H9 (cell line): ENCODE data around the gene ASIC4. TPM values are rescaled to one million over a fixed set of nuclear protein-coding genes. Genes with fewer than 3 reads are reported as not detected.

Experiments
- DNase-seq: peaks from one replicate; pipeline ENCODE4 v3.0.0-alpha.2; 2017
- H2AFZ ChIP-seq: one replicate; pipeline ENCODE4 v1.6.1; 2013; ENCODE audit warnings: mild to moderate bottlenecking, low read length, control low read depth, moderate library complexity
- H2AK5ac ChIP-seq: 2 replicates; pipeline ENCODE4 v1.6.1; 2013; ENCODE audit warnings: low read length, control low read depth, mixed read lengths; ENCODE audit not compliant: insufficient read length
- H2BK120ac ChIP-seq: one replicate; pipeline ENCODE4 v1.6.1; 2013; ENCODE audit warnings: low read depth, mild to moderate bottlenecking, low read length, control low read depth, inconsistent platforms; ENCODE audit not compliant: poor library complexity, severe bottlenecking
- H2BK12ac ChIP-seq: 2 replicates; pipeline ENCODE4 v1.6.1; 2013; ENCODE audit warnings: low read length, control low read depth, mixed read lengths, low read depth; ENCODE audit not compliant: insufficient read length
- H2BK15ac ChIP-seq: 2 replicates; pipeline ENCODE4 v1.6.1; 2013; ENCODE audit warnings: low read depth, low read length, control low read depth
- H2BK20ac ChIP-seq: one replicate; pipeline ENCODE4 v1.6.1; 2013; ENCODE audit warnings: low read depth, mild to moderate bottlenecking, low read length, control low read depth, inconsistent platforms; ENCODE audit not compliant: poor library complexity, severe bottlenecking
- H2BK5ac ChIP-seq: 2 replicates; pipeline ENCODE4 v1.6.1; 2013; ENCODE audit warnings: low read length, control low read depth, mixed read lengths; ENCODE audit not compliant: insufficient read length
- H3K14ac ChIP-seq: 2 replicates; pipeline ENCODE4 v1.6.1; 2013; ENCODE audit warnings: low read length, control low read depth; ENCODE audit not compliant: insufficient read depth
- H3K18ac ChIP-seq: 2 replicates; pipeline ENCODE4 v1.6.1; 2013; ENCODE audit warnings: low read depth, mild to moderate bottlenecking, mixed read lengths, low read length, control low read depth; ENCODE audit not compliant: insufficient read length
- H3K23ac ChIP-seq: 2 replicates; pipeline ENCODE4 v1.6.1; 2013; ENCODE audit warnings: low read length, control low read depth, mixed read lengths, low read depth; ENCODE audit not compliant: insufficient read length
- H3K23me2 ChIP-seq: 2 replicates; pipeline ENCODE4 v1.6.1; 2013; ENCODE audit warnings: low read depth, mild to moderate bottlenecking, mixed read lengths, low read length, control low read depth; ENCODE audit not compliant: insufficient read length, poor library complexity, severe bottlenecking
- H3K27ac ChIP-seq: 2 replicates; pipeline ENCODE4 v1.5.1; 2013; ENCODE audit warnings: low read length, control low read depth, mixed read lengths, low read depth; ENCODE audit not compliant: insufficient read length
- H3K27me3 ChIP-seq: 2 replicates; pipeline ENCODE4 v1.6.1; 2013; ENCODE audit warnings: low read length, control low read depth, inconsistent platforms; ENCODE audit not compliant: insufficient read depth
- H3K4ac ChIP-seq: 2 replicates; pipeline ENCODE4 v1.6.1; 2013; ENCODE audit warnings: low read depth, mild to moderate bottlenecking, control low read depth, inconsistent platforms, low read length, moderate library complexity
- H3K4me1 ChIP-seq: 2 replicates; pipeline ENCODE4 v1.6.1; 2013; ENCODE audit warnings: low read length, control low read depth, inconsistent platforms; ENCODE audit not compliant: insufficient read depth
- H3K4me2 ChIP-seq: 2 replicates; pipeline ENCODE4 v1.6.1; 2013; ENCODE audit warnings: low read length, control low read depth, mixed read lengths; ENCODE audit not compliant: insufficient read length, insufficient read depth
- H3K56ac ChIP-seq: 2 replicates; pipeline ENCODE4 v1.6.1; 2013; ENCODE audit warnings: low read depth, mild to moderate bottlenecking, mixed read lengths, low read length, control low read depth; ENCODE audit not compliant: insufficient read length
- H3K79me1 ChIP-seq: 2 replicates; pipeline ENCODE4 v1.6.1; 2013; ENCODE audit warnings: low read depth, mild to moderate bottlenecking, moderate library complexity, low read length, control low read depth, inconsistent platforms; ENCODE audit not compliant: insufficient read depth, poor library complexity, severe bottlenecking
- H3K79me2 ChIP-seq: 2 replicates; pipeline ENCODE4 v1.6.1; 2013; ENCODE audit warnings: low read length, control low read depth, inconsistent platforms; ENCODE audit not compliant: insufficient read depth
- H3K9ac ChIP-seq: 2 replicates; pipeline ENCODE4 v1.6.1; 2013; ENCODE audit warnings: low read length, control low read depth, mixed read lengths; ENCODE audit not compliant: insufficient read length; ENCODE audit errors: extremely low read depth
- H3K9me3 ChIP-seq: one replicate; pipeline ENCODE4 v1.6.1; 2013; ENCODE audit warnings: low read depth, low read length, inconsistent platforms; ENCODE audit not compliant: control insufficient read depth
- H3T11ph ChIP-seq: one replicate; pipeline ENCODE4 v1.6.1; 2013; ENCODE audit warnings: mild to moderate bottlenecking, low read length, control low read depth, inconsistent platforms
- H4K20me1 ChIP-seq: one replicate; pipeline ENCODE4 v1.6.1; 2013; ENCODE audit not compliant: control insufficient read depth, insufficient read length, insufficient read depth
- H4K5ac ChIP-seq: 2 replicates; pipeline ENCODE4 v1.6.1; 2013; ENCODE audit warnings: low read depth, mild to moderate bottlenecking, mixed read lengths, low read length, control low read depth; ENCODE audit not compliant: insufficient read length
- H4K8ac ChIP-seq: replicated peaks from 2 replicates; pipeline ENCODE4 v1.6.1; 2013; ENCODE audit warnings: low read length, control low read depth, mixed read lengths, low read depth; ENCODE audit not compliant: insufficient read length
- H4K91ac ChIP-seq: 2 replicates; pipeline ENCODE4 v1.6.1; 2013; ENCODE audit warnings: low read depth, mild to moderate bottlenecking, moderate library complexity, mixed read lengths, low read length, control low read depth; ENCODE audit not compliant: insufficient read length
- H3K27ac Mint-ChIP-seq, 3 experiments: 2 replicates in 2 of 3; 3 replicates in 1 of 3; pipeline ENCODE4 v1.8.0; 2020 to 2021; ENCODE audit warnings: mixed read lengths in 3 of 3, mild to moderate bottlenecking in 1 of 3, moderate library complexity in 1 of 3
- H3K27me3 Mint-ChIP-seq: 2 replicates; pipeline ENCODE4 v1.8.0; 2021; ENCODE audit warnings: low read depth, mild to moderate bottlenecking, moderate library complexity, mixed read lengths
- H3K36me3 Mint-ChIP-seq, 3 experiments: 2 replicates in 2 of 3; 3 replicates in 1 of 3; pipeline ENCODE4 v1.8.0; 2020 to 2021; ENCODE audit warnings: low read depth in 3 of 3, mixed read lengths in 3 of 3; ENCODE audit not compliant: insufficient read depth in 1 of 3
- H3K4me1 Mint-ChIP-seq, 2 experiments: 2 replicates each; pipeline ENCODE4 v1.8.0; 2020; ENCODE audit warnings: mixed read lengths in 2 of 2
- H3K4me3 Mint-ChIP-seq, 2 experiments: 2 replicates in 1 of 2; 3 replicates in 1 of 2; pipeline ENCODE4 v1.8.0; 2020 to 2021; ENCODE audit warnings: mild to moderate bottlenecking in 2 of 2, mixed read lengths in 2 of 2, moderate library complexity in 1 of 2
- H3K9me3 Mint-ChIP-seq, 2 experiments: 2 replicates in 1 of 2; 3 replicates in 1 of 2; pipeline ENCODE4 v1.8.0; 2020; ENCODE audit warnings: mild to moderate bottlenecking in 2 of 2, mixed read lengths in 2 of 2, moderate library complexity in 1 of 2
- WGBS: extraction: QIAGEN DNeasy Blood & Tissue Kit; methylation state at CpG from one replicate; pipeline ENCODE4 v1.1.7; 2013; ENCODE audit warnings: missing lambda C conversion rate, low lambda C conversion rate, mixed read lengths; ENCODE audit not compliant: insufficient read length; ENCODE audit errors: extremely low coverage; 5-methylcytosine and 5-hydroxymethylcytosine counted together
- total RNA-seq: library from RNA; stranded (reverse); gene quantifications from 2 replicates; pipeline ENCODE4 v1.2.1, GENCODE V29; 2021
- TF ChIP-seq, protein P1 (sequence below): fragments of 200-600 bp; sonication (generic); conservative IDR thresholded peaks from 3 replicates; pipeline ENCODE4 v1.8.0; 2021; ENCODE audit warnings: antibody characterized with exemption, mild to moderate bottlenecking

Gene ASIC4
- total RNA-seq, 1 experiment from 2014 or later: 0.37 TPM

DNA sequence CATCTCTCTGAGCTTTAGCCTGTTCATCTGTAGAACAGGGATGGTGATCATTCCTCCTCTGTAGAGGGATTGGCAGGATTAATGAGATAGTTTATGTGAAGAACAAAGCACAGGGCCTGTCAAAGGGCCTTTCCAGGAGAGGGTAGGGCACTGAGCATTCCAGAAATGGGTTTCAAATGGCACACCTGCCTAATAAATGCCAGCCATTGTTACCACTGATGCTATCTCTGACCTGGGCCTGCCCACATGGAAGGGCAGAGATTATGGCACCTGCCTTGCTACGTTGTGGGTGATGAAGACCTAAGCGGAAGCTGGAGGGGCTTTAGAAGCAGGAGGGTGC is 46.6 kb upstream of the ASIC4 start:
- H3K27me3 ChIP-seq: no peaks in the 10 kb centered on the region
- H3K9me3 Mint-ChIP-seq: no peaks in the 10 kb centered on the region; a peak in 1 of 5 replicates
- H3K79me2 ChIP-seq: no peaks in the 10 kb centered on the region
- H3K79me1 ChIP-seq: no peaks in the 10 kb centered on the region
- peaks cover 5% of the 10 kb centered on the region; the same call in 1 of the 2 replicates for H3K27me3 Mint-ChIP-seq
- no peak overlapping the region for H3K9ac ChIP-seq
- no peak overlapping the region for H2AFZ ChIP-seq
- H3K4me2 ChIP-seq: no peak overlapping the region
- TF ChIP-seq, protein P1, sequence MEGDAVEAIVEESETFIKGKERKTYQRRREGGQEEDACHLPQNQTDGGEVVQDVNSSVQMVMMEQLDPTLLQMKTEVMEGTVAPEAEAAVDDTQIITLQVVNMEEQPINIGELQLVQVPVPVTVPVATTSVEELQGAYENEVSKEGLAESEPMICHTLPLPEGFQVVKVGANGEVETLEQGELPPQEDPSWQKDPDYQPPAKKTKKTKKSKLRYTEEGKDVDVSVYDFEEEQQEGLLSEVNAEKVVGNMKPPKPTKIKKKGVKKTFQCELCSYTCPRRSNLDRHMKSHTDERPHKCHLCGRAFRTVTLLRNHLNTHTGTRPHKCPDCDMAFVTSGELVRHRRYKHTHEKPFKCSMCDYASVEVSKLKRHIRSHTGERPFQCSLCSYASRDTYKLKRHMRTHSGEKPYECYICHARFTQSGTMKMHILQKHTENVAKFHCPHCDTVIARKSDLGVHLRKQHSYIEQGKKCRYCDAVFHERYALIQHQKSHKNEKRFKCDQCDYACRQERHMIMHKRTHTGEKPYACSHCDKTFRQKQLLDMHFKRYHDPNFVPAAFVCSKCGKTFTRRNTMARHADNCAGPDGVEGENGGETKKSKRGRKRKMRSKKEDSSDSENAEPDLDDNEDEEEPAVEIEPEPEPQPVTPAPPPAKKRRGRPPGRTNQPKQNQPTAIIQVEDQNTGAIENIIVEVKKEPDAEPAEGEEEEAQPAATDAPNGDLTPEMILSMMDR: no peak
- H3K18ac ChIP-seq: no peak overlapping the region
- no peak overlapping the region for H4K8ac ChIP-seq
- H2BK12ac ChIP-seq: no peak overlapping the region
- H4K5ac ChIP-seq: no peak overlapping the region
- no peak overlapping the region for H3K27ac ChIP-seq
- no peak overlapping the region; a peak in 1 of 7 replicates for H3K27ac Mint-ChIP-seq
- H2BK5ac ChIP-seq: no peak overlapping the region
- H2BK120ac ChIP-seq: no peak overlapping the region
- H2BK20ac ChIP-seq: no peak overlapping the region
- H3T11ph ChIP-seq: no peak overlapping the region
- no peak overlapping the region for H3K56ac ChIP-seq
- H4K91ac ChIP-seq: no peak overlapping the region
- H3K4ac ChIP-seq: no peak overlapping the region
- no peak for DNase-seq
- no peaks in the 10 kb centered on the region for H3K23me2 ChIP-seq
- H4K20me1 ChIP-seq: no peaks in the 10 kb centered on the region
- peaks cover 0 to 12% (median 5%) of the 10 kb centered on the region in 3 experiments; a peak in 5 of 7 replicates for H3K36me3 Mint-ChIP-seq
- WGBS: no CpG with 5 or more reads among the region's 2 CpGs
- H3K4me1 ChIP-seq: no peaks in the 10 kb centered on the region
- H3K4me3 Mint-ChIP-seq: no peak overlapping the region
- H2BK15ac ChIP-seq: no peak overlapping the region
- H2AK5ac ChIP-seq: no peak overlapping the region
- H3K4me1 Mint-ChIP-seq: no peaks in the 10 kb centered on the region
- no peak overlapping the region for H3K23ac ChIP-seq
- no peaks in the 10 kb centered on the region for H3K9me3 ChIP-seq
- H3K14ac ChIP-seq: no peak overlapping the region
